NAMALWA (cell line): ENCODE results near the gene LCLAT1.

Source experiments
- DNase-seq: peaks from one replicate; pipeline ENCODE4 v3.0.0-alpha.2; 2015; ENCODE audit warnings: low spot score

LCLAT1 gene

GRCh38 chr2:30675758-30676157 is 228.7 kb downstream of the LCLAT1 start:
- DNase-seq, result no peak

GRCh38 chr2:30677231-30677630 is 230.2 kb downstream of the LCLAT1 start:
- no peak for DNase-seq

GRCh38 chr2:30677861-30678385 is 230.9 kb downstream of the LCLAT1 start:
- no peak for DNase-seq

- DNase-seq, result no peak
Measured at GRCh38 chr2:30678410-30679137, 231.5 kb downstream of the LCLAT1 start.

- DNase-seq, result no peak
Measured at GRCh38 chr2:30679426-30680088, 232.5 kb downstream of the LCLAT1 start.

GRCh38 chr2:30680121-30680520 is 233.1 kb downstream of the LCLAT1 start:
- DNase-seq, result no peak

GRCh38 chr2:30681022-30681421 is 234.0 kb downstream of the LCLAT1 start:
- no peak for DNase-seq

GRCh38 chr2:30683236-30683956 is 236.3 kb downstream of the LCLAT1 start:
- peak; percentile 72 for DNase-seq

- DNase-seq, result no peak
Measured at GRCh38 chr2:30684026-30684425, 237.0 kb downstream of the LCLAT1 start.

- no peak for DNase-seq
Measured at GRCh38 chr2:30684516-30684915, 237.5 kb downstream of the LCLAT1 start.

GRCh38 chr2:30684996-30685395 is 237.9 kb downstream of the LCLAT1 start:
- no peak for DNase-seq

- DNase-seq, result peak; percentile 38
Measured at GRCh38 chr2:30686000-30686399, 239.0 kb downstream of the LCLAT1 start.

- no peak for DNase-seq
Measured at GRCh38 chr2:30686669-30687068, 239.6 kb downstream of the LCLAT1 start.

- no peak for DNase-seq
Measured at GRCh38 chr2:30688956-30689401, 241.9 kb downstream of the LCLAT1 start.

- no peak for DNase-seq
Measured at GRCh38 chr2:30689496-30690125, 242.6 kb downstream of the LCLAT1 start.

- no peak for DNase-seq
Measured at GRCh38 chr2:30690126-30690561, 243.1 kb downstream of the LCLAT1 start.

GRCh38 chr2:30691091-30691947 is 244.3 kb downstream of the LCLAT1 start:
- no peak for DNase-seq

- no peak for DNase-seq
Measured at GRCh38 chr2:30691948-30692828, 245.1 kb downstream of the LCLAT1 start.

- DNase-seq, result no peak
Measured at GRCh38 chr2:30692829-30693275, 245.8 kb downstream of the LCLAT1 start.
